ENCODE measurements around the gene BDKRB1. TPM values are rescaled to one million over a fixed set of nuclear protein-coding genes. Genes with fewer than 3 reads are reported as not detected.

BDKRB1 gene
- total RNA-seq, 1 donor from 2014 or later, result 1.4 TPM

- DNase-seq (ENCODE audit: low spot score), result no peak
Observed at GRCh38 chr14:96280104-96280503, 24.1 kb downstream of the BDKRB1 start.

GRCh38 chr14:96281486-96281885 lies 25.5 kb downstream of the BDKRB1 start:
- DNase-seq (ENCODE audit: low spot score), result no peak

- DNase-seq (ENCODE audit: low spot score), result no peak
Observed at GRCh38 chr14:96284008-96284407, 28.0 kb downstream of the BDKRB1 start.

- DNase-seq (ENCODE audit: low spot score), result no peak
Observed at GRCh38 chr14:96284430-96284829, 28.4 kb downstream of the BDKRB1 start.

- no peak for DNase-seq (ENCODE audit: low spot score)
Observed at GRCh38 chr14:96285667-96286066, 29.7 kb downstream of the BDKRB1 start.

GRCh38 chr14:96286251-96286650 lies 30.2 kb downstream of the BDKRB1 start:
- DNase-seq (ENCODE audit: low spot score), result no peak

- DNase-seq (ENCODE audit: low spot score), result no peak
Observed at GRCh38 chr14:96287856-96288255, 31.8 kb downstream of the BDKRB1 start.

- DNase-seq (ENCODE audit: low spot score), result no peak
Observed at GRCh38 chr14:96294246-96294645, 38.2 kb downstream of the BDKRB1 start.

- no peak for DNase-seq (ENCODE audit: low spot score)
Observed at GRCh38 chr14:96297000-96297399, 41.0 kb downstream of the BDKRB1 start.

GRCh38 chr14:96297997-96298515 lies 42.0 kb downstream of the BDKRB1 start:
- no peak for DNase-seq (ENCODE audit: low spot score)

- no peak for DNase-seq (ENCODE audit: low spot score)
Observed at GRCh38 chr14:96299441-96299840, 43.4 kb downstream of the BDKRB1 start.

GRCh38 chr14:96303981-96304380 lies 48.0 kb downstream of the BDKRB1 start:
- no peak for DNase-seq (ENCODE audit: low spot score)

GRCh38 chr14:96304956-96305355 lies 48.9 kb downstream of the BDKRB1 start:
- no peak for DNase-seq (ENCODE audit: low spot score)

GRCh38 chr14:96307434-96307833 lies 51.4 kb downstream of the BDKRB1 start:
- DNase-seq (ENCODE audit: low spot score), result no peak

GRCh38 chr14:96309133-96309895 lies 53.3 kb downstream of the BDKRB1 start:
- no peak for DNase-seq (ENCODE audit: low spot score)

GRCh38 chr14:96309896-96310330 lies 53.9 kb downstream of the BDKRB1 start:
- no peak for DNase-seq (ENCODE audit: low spot score)

- no peak for DNase-seq (ENCODE audit: low spot score)
Observed at GRCh38 chr14:96310906-96311305, 54.9 kb downstream of the BDKRB1 start.

Other genes with a start within 250 kb of the BDKRB1 start
- gene C14orf132, start 216.8 kb upstream of the BDKRB1 start, total RNA-seq, result 6.7 TPM
- gene BDKRB2, start 51.4 kb upstream of the BDKRB1 start, total RNA-seq, result 17.1 TPM
- gene ATG2B, start 107.1 kb downstream of the BDKRB1 start, total RNA-seq, result 35.8 TPM
- 15.6 TPM for gene GSKIP, start 107.3 kb downstream of the BDKRB1 start, total RNA-seq
- gene AK7, start 135.9 kb downstream of the BDKRB1 start, total RNA-seq, result 1.5 TPM
- gene PAPOLA, start 246.2 kb downstream of the BDKRB1 start, total RNA-seq, result 207 TPM